NCI-H1930 (cell line): ENCODE data around the gene CLDN25.
"Not testable (repeated sequence)": the region's sequence is repeated elsewhere in the genome, so short reads cannot be mapped to it uniquely, and the experiment has no call there.

Experiments used
- DNase-seq, 2 experiments: peaks; one replicate each; lab custom pipeline; 2025; lab: John Stamatoyannopoulos, UW

Gene CLDN25

GRCh38 chr11:113779496-113779895 is at the start of gene CLDN25:
Gene CLDN25 (plus strand): TSS chr11:113779796. CDS start chr11:113779796, 0 bp downstream.
- DNase-seq = no peak

- DNase-seq = peak in 1 of 2 experiments; percentile 43
Observed at GRCh38 chr11:113730887-113731726, 48.5 kb upstream of the CLDN25 start.

- DNase-seq = no peak
Observed at GRCh38 chr11:113732092-113732491, 47.5 kb upstream of the CLDN25 start.

- no peak for DNase-seq
Observed at GRCh38 chr11:113736323-113736722, 43.3 kb upstream of the CLDN25 start.

GRCh38 chr11:113752932-113753331 is 26.7 kb upstream of the CLDN25 start:
- no peak for DNase-seq

- DNase-seq = no peak
Observed at GRCh38 chr11:113760241-113760640, 19.4 kb upstream of the CLDN25 start.

GRCh38 chr11:113763040-113763439 is 16.6 kb upstream of the CLDN25 start:
- not testable (repeated sequence) for DNase-seq

GRCh38 chr11:113764527-113765219 is 14.9 kb upstream of the CLDN25 start:
- DNase-seq = no peak

GRCh38 chr11:113771964-113772363 is 7.6 kb upstream of the CLDN25 start:
- no peak for DNase-seq

GRCh38 chr11:113773092-113773415 is 6.5 kb upstream of the CLDN25 start:
- no peak for DNase-seq

GRCh38 chr11:113773416-113774173 is 6.0 kb upstream of the CLDN25 start, which contains the start of gene ZW10:
Gene ZW10 (minus strand): TSS chr11:113773692. CDS start chr11:113773666, 26 bp downstream.
- peak; percentile 81 to 93 for DNase-seq

- no peak for DNase-seq
Observed at GRCh38 chr11:113774174-113774503, 5.5 kb upstream of the CLDN25 start.

GRCh38 chr11:113778111-113778910 is 1.3 kb upstream of the CLDN25 start:
- no peak for DNase-seq

GRCh38 chr11:113781682-113782081 is 2.1 kb downstream of the CLDN25 start:
- DNase-seq = no peak

- DNase-seq = no peak
Observed at GRCh38 chr11:113782134-113782533, 2.5 kb downstream of the CLDN25 start.

- DNase-seq = not testable (repeated sequence)
Observed at GRCh38 chr11:113789016-113789415, 9.4 kb downstream of the CLDN25 start.

- DNase-seq = no peak
Observed at GRCh38 chr11:113789675-113790320, 10.2 kb downstream of the CLDN25 start.

GRCh38 chr11:113796663-113797259 is 17.2 kb downstream of the CLDN25 start:
- DNase-seq = peak; percentile 3 to 24

GRCh38 chr11:113802621-113803020 is 23.0 kb downstream of the CLDN25 start:
- DNase-seq = no peak

- DNase-seq = no peak
Observed at GRCh38 chr11:113805640-113806039, 26.0 kb downstream of the CLDN25 start.

GRCh38 chr11:113806406-113806805 is 26.8 kb downstream of the CLDN25 start:
- peak in 1 of 2 experiments; percentile 3 for DNase-seq
